HG03469 (cell line): ENCODE results near the gene NLRP1.
A peak's percentile ranks its signal among the peaks of the same experiment; 100 is the strongest.

Source experiments
- ATAC-seq: cut with Tn5 transposase; IDR thresholded peaks from one replicate; pipeline ENCODE4 v1.9.1; 2021; ENCODE audit warnings: mild to moderate bottlenecking, moderate library complexity, moderate number of reproducible peaks; ENCODE audit not compliant: unreplicated experiment

NLRP1 gene

GRCh38 chr17:5584383-5585286, at the start of gene NLRP1:
Gene NLRP1 (minus strand): TSS chr17:5584509. CDS start chr17:5583957, 552 bp downstream.
- peak; percentile 63 for ATAC-seq

- no peak for ATAC-seq
Measured at GRCh38 chr17:5631958-5632590, 47.8 kb upstream of the NLRP1 start.

GRCh38 chr17:5630434-5630833, 46.1 kb upstream of the NLRP1 start:
- ATAC-seq = no peak

GRCh38 chr17:5629128-5629527, 44.8 kb upstream of the NLRP1 start:
- no peak for ATAC-seq

GRCh38 chr17:5628262-5628661, 44.0 kb upstream of the NLRP1 start:
- no peak for ATAC-seq

- ATAC-seq = no peak
Measured at GRCh38 chr17:5624211-5624610, 39.9 kb upstream of the NLRP1 start.

- ATAC-seq = no peak
Measured at GRCh38 chr17:5621729-5622128, 37.4 kb upstream of the NLRP1 start.

- ATAC-seq = no peak
Measured at GRCh38 chr17:5621026-5621425, 36.7 kb upstream of the NLRP1 start.

GRCh38 chr17:5619088-5619740, 34.9 kb upstream of the NLRP1 start:
- no peak for ATAC-seq

- no peak for ATAC-seq
Measured at GRCh38 chr17:5618476-5618875, 34.2 kb upstream of the NLRP1 start.

GRCh38 chr17:5615476-5615875, 31.2 kb upstream of the NLRP1 start:
- no peak for ATAC-seq

GRCh38 chr17:5610956-5611355, 26.6 kb upstream of the NLRP1 start:
- ATAC-seq = no peak

GRCh38 chr17:5608399-5609112, 24.2 kb upstream of the NLRP1 start:
- no peak for ATAC-seq

- ATAC-seq = no peak
Measured at GRCh38 chr17:5607946-5608345, 23.6 kb upstream of the NLRP1 start.

- no peak for ATAC-seq
Measured at GRCh38 chr17:5605452-5605851, 21.1 kb upstream of the NLRP1 start.

- no peak for ATAC-seq
Measured at GRCh38 chr17:5600041-5600440, 15.7 kb upstream of the NLRP1 start.

- ATAC-seq = no peak
Measured at GRCh38 chr17:5598457-5598856, 14.1 kb upstream of the NLRP1 start.

GRCh38 chr17:5596421-5596820, 12.1 kb upstream of the NLRP1 start:
- no peak for ATAC-seq

GRCh38 chr17:5595831-5596230, 11.5 kb upstream of the NLRP1 start:
- no peak for ATAC-seq

GRCh38 chr17:5592382-5592781, 8.1 kb upstream of the NLRP1 start:
- ATAC-seq = no peak

- no peak for ATAC-seq
Measured at GRCh38 chr17:5591966-5592365, 7.7 kb upstream of the NLRP1 start.
